Loucy (cell line): ENCODE results near the gene SHB.

Experiments used
- EZH2phosphoT487 ChIP-seq: fragments of 200-600 bp; IDR thresholded peaks from 2 replicates; pipeline ENCODE4 v1.6.1; 2018; ENCODE audit warnings: antibody characterized with exemption, mild to moderate bottlenecking, moderate library complexity, borderline replicate concordance
- TF ChIP-seq, protein P1 (sequence below): fragments of 200-600 bp; sonication (generic); conservative IDR thresholded peaks from 2 replicates; pipeline ENCODE4 v1.5.1; 2014; ENCODE audit warnings: mild to moderate bottlenecking, antibody characterized with exemption, low read length

DNA sequence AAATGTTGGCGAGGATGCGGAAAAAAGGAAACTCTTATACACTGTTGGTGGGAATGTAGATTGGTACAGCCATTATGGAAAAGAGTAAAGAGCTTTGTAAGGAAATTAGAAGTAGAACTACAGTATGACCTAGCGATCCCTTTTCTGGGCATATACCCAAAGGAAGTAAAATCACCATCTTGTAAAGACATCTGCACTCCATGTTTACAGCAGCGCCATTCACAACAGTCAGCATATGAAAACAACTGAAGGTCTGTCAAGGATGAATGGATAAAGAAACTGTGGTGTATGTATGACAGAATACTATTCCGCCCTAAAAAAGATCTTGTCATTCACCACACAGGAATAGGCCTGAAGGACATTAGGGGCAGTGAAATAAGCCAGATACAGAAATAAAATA is 137.4 kb downstream of the SHB start:
- TF ChIP-seq, protein P1, sequence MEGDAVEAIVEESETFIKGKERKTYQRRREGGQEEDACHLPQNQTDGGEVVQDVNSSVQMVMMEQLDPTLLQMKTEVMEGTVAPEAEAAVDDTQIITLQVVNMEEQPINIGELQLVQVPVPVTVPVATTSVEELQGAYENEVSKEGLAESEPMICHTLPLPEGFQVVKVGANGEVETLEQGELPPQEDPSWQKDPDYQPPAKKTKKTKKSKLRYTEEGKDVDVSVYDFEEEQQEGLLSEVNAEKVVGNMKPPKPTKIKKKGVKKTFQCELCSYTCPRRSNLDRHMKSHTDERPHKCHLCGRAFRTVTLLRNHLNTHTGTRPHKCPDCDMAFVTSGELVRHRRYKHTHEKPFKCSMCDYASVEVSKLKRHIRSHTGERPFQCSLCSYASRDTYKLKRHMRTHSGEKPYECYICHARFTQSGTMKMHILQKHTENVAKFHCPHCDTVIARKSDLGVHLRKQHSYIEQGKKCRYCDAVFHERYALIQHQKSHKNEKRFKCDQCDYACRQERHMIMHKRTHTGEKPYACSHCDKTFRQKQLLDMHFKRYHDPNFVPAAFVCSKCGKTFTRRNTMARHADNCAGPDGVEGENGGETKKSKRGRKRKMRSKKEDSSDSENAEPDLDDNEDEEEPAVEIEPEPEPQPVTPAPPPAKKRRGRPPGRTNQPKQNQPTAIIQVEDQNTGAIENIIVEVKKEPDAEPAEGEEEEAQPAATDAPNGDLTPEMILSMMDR, result no peak
- no peak for TF ChIP-seq EZH2phosphoT487
